HL-60 (cell line): Measurements from ENCODE around the gene ENKD1.

Experiments used
- DNase-seq, 2 experiments: peaks; one replicate each; pipeline ENCODE4 v3.0.0-alpha.2; 2010 to 2020; ENCODE audit warnings: low read depth in 1 of 2, low spot score in 1 of 2
- H3K27ac ChIP-seq: fragments of 250-450 bp; sonication (Bioruptor Pico); replicated peaks from 2 replicates; pipeline ENCODE4 v1.5.1; 2020; ENCODE audit warnings: mild to moderate bottlenecking, moderate library complexity
- H3K27me3 ChIP-seq: fragments of 250-450 bp; sonication (Bioruptor Pico); 2 replicates; pipeline ENCODE4 v1.5.1; 2021; ENCODE audit warnings: mild to moderate bottlenecking, moderate library complexity; ENCODE audit not compliant: insufficient read depth, poor library complexity, severe bottlenecking
- H3K4me3 ChIP-seq: replicated peaks from 2 replicates; pipeline ENCODE4 v1.5.1; 2011; ENCODE audit warnings: mild to moderate bottlenecking, control low read depth, low read length; ENCODE audit not compliant: insufficient read depth
- CTCF ChIP-seq: IDR thresholded peaks from one replicate; pipeline ENCODE4 v1.5.1; 2011; ENCODE audit warnings: low read length, control low read depth, inconsistent platforms; ENCODE audit not compliant: insufficient read depth
- GABPA ChIP-seq: IDR thresholded peaks from 2 replicates; pipeline ENCODE4 v1.6.1; 2012; ENCODE audit warnings: low read depth
- POLR2AphosphoS5 ChIP-seq: IDR thresholded peaks from 2 replicates; pipeline ENCODE4 v1.6.1; 2012; ENCODE audit warnings: low read depth
- SPI1 ChIP-seq: IDR thresholded peaks from 2 replicates; pipeline ENCODE4 v1.6.1; 2012; ENCODE audit warnings: low read depth, mild to moderate bottlenecking, borderline replicate concordance
- TF ChIP-seq, protein P1 (sequence below): IDR thresholded peaks from 2 replicates; pipeline ENCODE4 v1.6.1; 2012; ENCODE audit warnings: low read depth; ENCODE audit not compliant: insufficient replicate concordance

Gene ENKD1

DNA sequence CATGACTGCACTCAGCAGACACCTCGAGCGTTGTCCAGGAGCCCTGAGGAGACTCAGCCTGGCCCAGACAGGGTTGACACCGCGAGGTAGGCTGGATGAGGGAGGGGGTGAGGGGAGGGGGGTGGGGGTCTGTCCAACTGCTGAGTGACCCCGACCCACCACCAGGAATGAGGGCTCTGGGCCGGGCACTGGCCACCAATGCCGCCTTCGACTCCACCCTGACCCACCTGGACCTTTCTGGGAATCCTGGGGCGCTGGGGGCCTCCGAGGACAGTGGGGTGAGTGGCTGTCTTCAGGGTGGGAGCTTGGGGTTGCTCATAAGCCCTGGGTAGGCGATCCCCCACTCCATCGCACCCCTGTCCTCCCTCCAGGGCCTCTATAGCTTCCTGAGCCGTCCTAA lies 18.9 kb downstream of the ENKD1 start:
- no peak overlapping the region for H3K27ac ChIP-seq
- TF ChIP-seq POLR2AphosphoS5: no peak
- TF ChIP-seq, protein P1, sequence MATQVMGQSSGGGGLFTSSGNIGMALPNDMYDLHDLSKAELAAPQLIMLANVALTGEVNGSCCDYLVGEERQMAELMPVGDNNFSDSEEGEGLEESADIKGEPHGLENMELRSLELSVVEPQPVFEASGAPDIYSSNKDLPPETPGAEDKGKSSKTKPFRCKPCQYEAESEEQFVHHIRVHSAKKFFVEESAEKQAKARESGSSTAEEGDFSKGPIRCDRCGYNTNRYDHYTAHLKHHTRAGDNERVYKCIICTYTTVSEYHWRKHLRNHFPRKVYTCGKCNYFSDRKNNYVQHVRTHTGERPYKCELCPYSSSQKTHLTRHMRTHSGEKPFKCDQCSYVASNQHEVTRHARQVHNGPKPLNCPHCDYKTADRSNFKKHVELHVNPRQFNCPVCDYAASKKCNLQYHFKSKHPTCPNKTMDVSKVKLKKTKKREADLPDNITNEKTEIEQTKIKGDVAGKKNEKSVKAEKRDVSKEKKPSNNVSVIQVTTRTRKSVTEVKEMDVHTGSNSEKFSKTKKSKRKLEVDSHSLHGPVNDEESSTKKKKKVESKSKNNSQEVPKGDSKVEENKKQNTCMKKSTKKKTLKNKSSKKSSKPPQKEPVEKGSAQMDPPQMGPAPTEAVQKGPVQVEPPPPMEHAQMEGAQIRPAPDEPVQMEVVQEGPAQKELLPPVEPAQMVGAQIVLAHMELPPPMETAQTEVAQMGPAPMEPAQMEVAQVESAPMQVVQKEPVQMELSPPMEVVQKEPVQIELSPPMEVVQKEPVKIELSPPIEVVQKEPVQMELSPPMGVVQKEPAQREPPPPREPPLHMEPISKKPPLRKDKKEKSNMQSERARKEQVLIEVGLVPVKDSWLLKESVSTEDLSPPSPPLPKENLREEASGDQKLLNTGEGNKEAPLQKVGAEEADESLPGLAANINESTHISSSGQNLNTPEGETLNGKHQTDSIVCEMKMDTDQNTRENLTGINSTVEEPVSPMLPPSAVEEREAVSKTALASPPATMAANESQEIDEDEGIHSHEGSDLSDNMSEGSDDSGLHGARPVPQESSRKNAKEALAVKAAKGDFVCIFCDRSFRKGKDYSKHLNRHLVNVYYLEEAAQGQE: no peak
- H3K4me3 ChIP-seq: no peak overlapping the region
- no peaks in the 10 kb centered on the region for H3K27me3 ChIP-seq
- no peak for DNase-seq

DNA sequence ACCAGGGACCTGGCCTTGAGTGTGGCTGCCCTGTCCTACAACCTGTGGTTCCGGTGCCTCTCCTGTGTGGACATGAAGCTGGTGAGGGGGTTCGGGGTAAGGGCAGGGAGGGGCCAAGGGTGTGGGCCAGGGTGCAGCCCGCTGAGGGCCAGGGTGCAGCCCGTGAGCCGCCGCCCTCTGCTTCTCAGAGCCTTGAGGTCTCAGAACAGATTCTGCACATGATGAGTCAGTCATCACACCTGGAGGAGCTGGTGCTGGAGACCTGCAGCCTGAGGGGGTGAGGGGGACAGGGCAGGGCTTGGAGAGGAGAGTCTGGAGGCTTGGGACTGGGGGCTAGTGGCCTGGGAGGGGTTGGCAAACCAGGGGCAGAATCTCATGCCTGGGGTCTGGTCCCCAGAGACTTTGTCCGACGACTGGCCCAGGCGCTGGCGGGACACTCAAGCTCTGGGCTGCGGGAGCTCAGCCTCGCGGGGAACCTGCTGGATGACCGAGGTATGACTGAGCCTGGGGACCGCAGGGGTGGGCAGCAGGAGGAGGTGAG lies 19.4 kb downstream of the ENKD1 start:
- no peak overlapping the region for H3K4me3 ChIP-seq
- no peaks in the 10 kb centered on the region for H3K27me3 ChIP-seq
- no peak overlapping the region for H3K27ac ChIP-seq
- TF ChIP-seq CTCF (no peak), POLR2AphosphoS5 (no peak), GABPA (no peak), SPI1 (no peak)
- TF ChIP-seq, protein P1: no peak
- DNase-seq: no peak

- no peak overlapping the region for H3K27ac ChIP-seq
- no peak for DNase-seq
- TF ChIP-seq SPI1: no peak
- TF ChIP-seq GABPA: no peak
- TF ChIP-seq, protein P1: no peak
- no peak for TF ChIP-seq CTCF
- TF ChIP-seq POLR2AphosphoS5: no peak
- H3K27me3 ChIP-seq: no peaks in the 10 kb centered on the region
- peak overlapping the region; percentile 32; the same call in 1 of the 2 replicates for H3K4me3 ChIP-seq
Measured at GRCh38 chr16:67645397-67646121, 21.0 kb downstream of the ENKD1 start.
